ENCODE results near the gene RYR3. TPM values are rescaled to one million over a fixed set of nuclear protein-coding genes. Genes with fewer than 3 reads are reported as not detected.

The RYR3 gene
- polyA plus RNA-seq, 1 donor (not counting 4 experiments of a cell fraction or from before 2014, with no cell fraction given) = 0.04 TPM

DNA sequence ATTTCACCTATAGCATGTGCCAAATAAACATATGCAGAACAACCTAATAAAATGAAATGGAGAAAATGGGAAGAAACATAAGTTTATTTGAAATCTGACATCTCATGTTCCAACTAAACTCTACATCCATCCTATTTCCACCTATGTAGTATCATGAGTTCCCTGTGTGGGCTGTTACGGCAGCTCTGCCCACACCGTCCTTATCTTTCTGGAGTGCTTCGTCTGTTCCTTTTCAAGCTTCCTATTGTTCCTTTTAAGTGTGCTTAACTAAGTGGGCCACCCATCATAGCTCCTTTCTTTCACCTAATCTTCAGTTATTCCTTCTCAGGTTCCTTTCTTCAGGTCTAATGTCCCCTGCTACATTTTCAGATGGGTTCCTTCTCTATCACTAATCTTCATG lies 17.3 kb downstream of the RYR3 start:
- dilution Hi-C loops (cut with MboI; ENCODE audit: extremely low pct_ligation_motif_present, low sequenced_read_pairs) = no loop called here
- H3K9me3 ChIP-seq (ENCODE audit: control insufficient read depth, low read depth, low read length) = no peaks in the 10 kb centered on the region
- H3K4me2 ChIP-seq (ENCODE audit: control insufficient read depth, extremely low read depth, insufficient read depth, low read depth, low read length) = no peak overlapping the region
- peaks cover 17% of the 10 kb centered on the region for H3K27me3 ChIP-seq (ENCODE audit: control insufficient read depth, extremely low read depth, insufficient read depth, low read length)
- TF ChIP-seq, protein P1, sequence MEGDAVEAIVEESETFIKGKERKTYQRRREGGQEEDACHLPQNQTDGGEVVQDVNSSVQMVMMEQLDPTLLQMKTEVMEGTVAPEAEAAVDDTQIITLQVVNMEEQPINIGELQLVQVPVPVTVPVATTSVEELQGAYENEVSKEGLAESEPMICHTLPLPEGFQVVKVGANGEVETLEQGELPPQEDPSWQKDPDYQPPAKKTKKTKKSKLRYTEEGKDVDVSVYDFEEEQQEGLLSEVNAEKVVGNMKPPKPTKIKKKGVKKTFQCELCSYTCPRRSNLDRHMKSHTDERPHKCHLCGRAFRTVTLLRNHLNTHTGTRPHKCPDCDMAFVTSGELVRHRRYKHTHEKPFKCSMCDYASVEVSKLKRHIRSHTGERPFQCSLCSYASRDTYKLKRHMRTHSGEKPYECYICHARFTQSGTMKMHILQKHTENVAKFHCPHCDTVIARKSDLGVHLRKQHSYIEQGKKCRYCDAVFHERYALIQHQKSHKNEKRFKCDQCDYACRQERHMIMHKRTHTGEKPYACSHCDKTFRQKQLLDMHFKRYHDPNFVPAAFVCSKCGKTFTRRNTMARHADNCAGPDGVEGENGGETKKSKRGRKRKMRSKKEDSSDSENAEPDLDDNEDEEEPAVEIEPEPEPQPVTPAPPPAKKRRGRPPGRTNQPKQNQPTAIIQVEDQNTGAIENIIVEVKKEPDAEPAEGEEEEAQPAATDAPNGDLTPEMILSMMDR (optimal IDR thresholded peaks at IDR 0.05 in 1 of 3, IDR thresholded peaks at IDR 0.05 in 1 of 3, conservative IDR thresholded peaks at IDR 0.05 in 1 of 3; ENCODE audit: extremely low read depth in 1 of 3, insufficient read depth in 2 of 3, low read length in 3 of 3) = no peak
- TF ChIP-seq EZH2 (IDR thresholded peaks at IDR 0.05; ENCODE audit: low read length) = no peak
- FAIRE-seq (no peak), DNase-seq (ENCODE audit: low read depth, low spot score) (no peak)
- H3K9me1 ChIP-seq (ENCODE audit: control insufficient read depth, extremely low read depth, insufficient read depth, low read length) = no peaks in the 10 kb centered on the region
- no peaks in the 10 kb centered on the region for H3K79me2 ChIP-seq (ENCODE audit: control insufficient read depth, insufficient read depth, low read length)
- H4K20me1 ChIP-seq (ENCODE audit: control insufficient read depth, extremely low read depth, insufficient read depth, low read length) = no peaks in the 10 kb centered on the region
- no peaks in the 10 kb centered on the region for H3K4me1 ChIP-seq (ENCODE audit: control insufficient read depth, extremely low read depth, insufficient read depth, low read length)
- H3K4me3 ChIP-seq (ENCODE audit: control insufficient read depth in 2 of 3, extremely low read depth in 1 of 3, insufficient read depth in 2 of 3, low read depth in 1 of 3, low read length in 3 of 3) = no peak overlapping the region
- no peak overlapping the region for H3K9ac ChIP-seq (ENCODE audit: control insufficient read depth, extremely low read depth, insufficient read depth, low read length)
- no peaks in the 10 kb centered on the region for H3K36me3 ChIP-seq (ENCODE audit: control insufficient read depth in 2 of 2, extremely low read depth in 1 of 2, insufficient read depth in 2 of 2, low read length in 2 of 2)
- H2AFZ ChIP-seq (ENCODE audit: control insufficient read depth, low read length) = no peak overlapping the region
- H3K27ac ChIP-seq (ENCODE audit: control insufficient read depth, insufficient read depth, low read length) = no peak overlapping the region

DNA sequence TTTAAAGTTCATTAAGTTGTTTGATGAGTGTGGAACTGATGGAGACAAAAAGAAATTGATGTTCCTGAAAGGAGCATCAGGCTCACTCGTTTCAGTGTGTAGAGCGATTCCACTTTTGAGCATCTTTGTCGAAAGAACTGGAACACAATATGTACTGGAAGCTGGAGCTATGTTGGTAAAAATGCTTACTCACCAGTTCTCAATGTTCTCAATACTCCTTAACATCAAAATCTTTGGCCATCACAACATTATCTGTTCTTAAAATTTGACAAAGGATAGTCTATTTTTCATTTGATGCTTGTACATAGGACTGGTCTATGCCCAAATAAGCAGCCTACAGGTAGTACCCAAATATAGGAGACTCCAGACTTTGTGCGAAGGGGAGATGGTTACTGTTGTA lies 18.7 kb downstream of the RYR3 start:
- no peak overlapping the region for H3K9ac ChIP-seq (ENCODE audit: control insufficient read depth, extremely low read depth, insufficient read depth, low read length)
- dilution Hi-C loops (cut with MboI; ENCODE audit: extremely low pct_ligation_motif_present, low sequenced_read_pairs) = no loop called here
- no peak for DNase-seq (ENCODE audit: low read depth, low spot score)
- no peaks in the 10 kb centered on the region for H3K36me3 ChIP-seq (ENCODE audit: control insufficient read depth in 2 of 2, extremely low read depth in 1 of 2, insufficient read depth in 2 of 2, low read length in 2 of 2)
- no peak overlapping the region for H3K4me3 ChIP-seq (ENCODE audit: control insufficient read depth in 2 of 3, extremely low read depth in 1 of 3, insufficient read depth in 2 of 3, low read depth in 1 of 3, low read length in 3 of 3)
- H3K9me3 ChIP-seq (ENCODE audit: control insufficient read depth, low read depth, low read length) = no peaks in the 10 kb centered on the region
- no peak for FAIRE-seq
- H3K9me1 ChIP-seq (ENCODE audit: control insufficient read depth, extremely low read depth, insufficient read depth, low read length) = no peaks in the 10 kb centered on the region
- H3K79me2 ChIP-seq (ENCODE audit: control insufficient read depth, insufficient read depth, low read length) = no peaks in the 10 kb centered on the region
- no peaks in the 10 kb centered on the region for H4K20me1 ChIP-seq (ENCODE audit: control insufficient read depth, extremely low read depth, insufficient read depth, low read length)
- no peak for TF ChIP-seq EZH2 (IDR thresholded peaks at IDR 0.05; ENCODE audit: low read length)
- TF ChIP-seq, protein P1 (optimal IDR thresholded peaks at IDR 0.05 in 1 of 3, IDR thresholded peaks at IDR 0.05 in 1 of 3, conservative IDR thresholded peaks at IDR 0.05 in 1 of 3; ENCODE audit: extremely low read depth in 1 of 3, insufficient read depth in 2 of 3, low read length in 3 of 3) = no peak
- H2AFZ ChIP-seq (ENCODE audit: control insufficient read depth, low read length) = no peak overlapping the region
- H3K27ac ChIP-seq (ENCODE audit: control insufficient read depth, insufficient read depth, low read length) = no peak overlapping the region
- peaks cover 17% of the 10 kb centered on the region for H3K27me3 ChIP-seq (ENCODE audit: control insufficient read depth, extremely low read depth, insufficient read depth, low read length)
- no peak overlapping the region for H3K4me2 ChIP-seq (ENCODE audit: control insufficient read depth, extremely low read depth, insufficient read depth, low read depth, low read length)
- H3K4me1 ChIP-seq (ENCODE audit: control insufficient read depth, extremely low read depth, insufficient read depth, low read length) = no peaks in the 10 kb centered on the region
